ENCODE data around the gene PGAM5.

PGAM5 gene

DNA sequence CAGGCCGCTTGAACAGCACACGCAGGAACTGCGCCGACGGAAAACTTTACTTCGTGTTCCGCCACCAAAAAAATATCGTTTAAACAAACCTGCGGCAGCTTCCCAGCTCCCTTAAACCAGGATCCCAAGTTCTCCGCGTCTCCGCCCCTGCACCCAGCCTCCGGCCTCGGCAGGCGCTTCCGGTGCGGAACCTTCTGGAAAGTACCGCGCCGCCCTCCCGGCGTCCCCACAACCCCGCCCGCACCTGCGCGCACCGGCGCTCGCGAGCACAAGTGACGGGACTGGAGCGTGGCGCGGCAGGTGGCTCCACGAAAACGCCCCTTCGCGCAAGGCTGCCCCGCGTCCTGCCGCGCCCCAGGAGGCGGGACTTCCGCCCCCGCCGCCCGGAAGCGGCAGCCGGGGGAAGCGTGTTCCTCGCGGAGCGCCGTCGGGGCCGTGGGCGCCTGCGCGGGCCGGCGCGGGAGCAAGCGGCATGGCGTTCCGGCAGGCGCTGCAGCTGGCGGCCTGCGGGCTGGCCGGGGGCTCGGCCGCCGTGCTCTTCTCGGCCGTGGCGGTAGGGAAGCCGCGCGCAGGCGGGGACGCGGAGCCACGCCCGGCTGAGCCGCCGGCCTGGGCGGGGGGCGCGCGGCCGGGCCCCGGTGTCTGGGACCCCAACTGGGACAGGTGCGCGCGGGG is at the start of gene PGAM5:
Gene PGAM5, plus strand, starts transcription at position 438 of the 675 bp plus-strand sequence. Its CDS starts 35 bp downstream, at position 473.
- peak; percentile 96 for DNase-seq

DNA sequence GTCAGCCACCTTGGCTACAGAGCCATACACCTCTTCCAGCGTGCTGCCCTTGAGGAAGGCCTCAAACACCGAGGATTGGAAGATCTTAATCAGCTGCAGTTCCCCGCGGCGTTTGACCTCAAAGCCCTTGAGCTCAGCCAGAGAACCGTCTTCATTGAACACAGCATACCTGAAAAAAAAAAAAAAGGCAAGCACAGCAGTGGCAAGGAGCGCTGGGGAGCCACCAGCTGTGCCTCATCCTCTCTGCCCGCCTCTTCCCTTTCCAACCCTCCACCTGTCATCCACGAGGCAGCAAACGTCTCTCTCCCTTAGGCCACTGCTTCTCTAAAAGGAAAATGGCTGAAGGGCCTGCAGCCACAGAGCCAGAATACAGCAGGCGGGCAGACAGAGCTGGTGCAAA is 49.6 kb upstream of the PGAM5 start:
- DNase-seq, result no peak

DNA sequence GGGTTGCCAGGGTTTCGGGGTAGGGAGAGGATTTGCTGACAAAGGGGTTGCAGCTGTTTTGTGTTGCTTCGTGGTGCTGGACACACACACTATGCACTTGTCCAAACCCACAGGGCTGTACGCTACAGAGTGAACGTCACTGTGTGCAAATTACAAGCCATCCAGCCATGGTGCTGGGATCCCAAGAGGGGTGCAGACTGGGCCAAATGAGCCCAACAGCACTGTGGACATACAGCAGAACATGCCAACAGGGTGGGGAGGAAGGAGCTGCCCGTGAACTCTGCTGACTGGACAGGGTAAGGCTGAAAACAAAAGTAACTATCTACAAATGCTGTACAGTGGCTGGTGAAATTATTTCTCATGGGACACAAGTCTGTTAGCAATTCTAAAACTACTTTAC is 48.7 kb upstream of the PGAM5 start:
- no peak for DNase-seq

DNA sequence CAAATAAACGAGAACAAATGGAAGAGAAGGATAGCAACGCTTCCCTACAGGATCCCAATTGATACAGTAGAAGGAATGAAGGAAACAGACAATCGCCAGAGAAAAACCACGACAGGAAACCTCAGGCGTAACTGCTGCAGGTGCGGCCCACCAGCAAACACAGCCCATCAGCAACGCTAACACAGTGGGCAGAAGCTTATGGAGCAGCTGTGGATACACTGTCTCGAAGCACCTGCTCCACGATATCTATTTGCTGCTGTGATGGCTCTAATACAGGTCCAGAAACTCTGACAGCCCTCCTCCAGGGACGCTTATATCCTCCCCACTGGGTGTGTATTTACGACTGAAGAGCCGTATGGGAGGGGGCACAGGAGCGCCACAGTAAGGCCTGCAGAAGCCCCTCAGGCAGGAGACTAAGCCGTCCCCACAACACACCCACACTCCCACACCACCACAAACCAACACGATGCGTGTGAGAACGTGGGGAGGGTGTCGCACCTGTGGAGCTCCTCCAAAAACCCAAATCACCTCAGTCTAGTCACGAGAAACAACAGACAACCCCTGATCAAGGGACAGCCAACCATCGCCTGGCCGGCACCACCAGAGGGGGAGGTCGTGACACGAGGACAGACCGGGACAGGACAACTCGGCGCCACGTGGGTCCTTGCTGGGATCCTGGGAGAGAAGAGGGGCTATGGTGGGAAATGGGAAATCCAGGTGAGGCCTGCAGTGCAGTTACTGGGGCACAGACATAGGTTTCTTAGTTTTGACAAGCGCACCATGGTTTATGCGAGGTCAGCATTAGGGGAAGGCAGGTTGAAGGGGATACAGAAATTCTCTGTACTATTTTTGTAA is 47.5 kb upstream of the PGAM5 start:
- DNase-seq, result no peak

DNA sequence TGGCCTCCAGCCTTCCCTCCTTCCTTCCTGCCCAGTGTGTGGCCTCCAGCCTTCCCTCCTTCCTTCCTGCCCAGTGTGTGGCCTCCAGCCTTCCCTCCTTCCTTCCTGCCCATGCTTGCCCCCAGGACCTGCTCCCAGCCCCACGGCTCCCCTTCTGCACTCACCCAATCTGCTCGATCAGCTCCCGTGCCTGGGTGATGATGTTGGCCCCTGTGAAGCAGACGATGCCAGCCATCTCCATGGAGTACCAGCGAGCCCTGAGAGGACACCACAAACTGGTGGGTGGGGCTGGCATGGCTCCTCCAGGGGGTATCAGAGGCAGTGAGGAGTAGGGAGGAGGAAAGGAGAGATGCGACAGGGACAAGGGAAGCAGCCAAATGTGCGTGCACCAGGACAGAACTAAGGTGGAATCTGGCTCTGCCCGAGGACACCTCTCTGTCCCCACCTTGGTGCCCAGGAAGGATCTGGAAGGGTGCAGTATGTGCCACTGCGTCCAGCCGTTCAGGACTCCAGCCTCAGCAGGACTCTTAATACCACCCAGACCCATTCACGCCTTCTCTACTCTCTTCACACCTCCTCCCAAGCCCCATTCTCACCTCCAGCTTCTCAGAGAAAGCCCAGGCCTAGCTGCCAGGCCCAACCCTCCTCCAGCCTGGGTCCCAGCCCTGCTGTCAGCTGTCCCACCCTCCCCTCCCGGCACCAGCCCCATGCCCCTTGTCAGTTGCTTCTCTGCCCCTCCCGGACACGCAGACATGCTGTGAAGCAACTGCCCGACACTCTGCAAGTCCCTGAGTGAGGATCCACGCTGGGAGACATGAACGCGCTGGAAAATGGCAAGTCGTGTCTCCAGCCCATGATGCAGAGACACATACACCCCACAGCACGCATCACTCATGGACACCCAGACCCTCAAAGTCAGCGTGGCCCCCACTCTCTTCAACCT is 46.2 kb upstream of the PGAM5 start:
- no peak for DNase-seq

DNA sequence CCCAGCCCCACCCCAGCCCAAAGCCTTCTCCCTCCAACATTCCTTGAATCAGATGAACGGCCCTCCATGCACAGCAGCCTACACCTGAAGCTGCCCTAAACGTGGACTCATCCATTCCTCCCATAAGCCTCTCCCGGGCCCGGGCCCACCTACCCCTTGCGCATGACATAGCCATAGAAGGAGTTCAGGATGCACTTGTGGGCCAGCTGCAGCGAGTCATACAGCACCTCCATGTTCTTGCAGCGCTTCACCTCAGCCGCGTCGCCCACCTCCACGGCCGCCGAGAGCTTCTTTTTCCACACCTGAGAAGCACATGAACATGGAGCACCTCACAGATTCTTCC is 45.5 kb upstream of the PGAM5 start:
- DNase-seq, result no peak

DNA sequence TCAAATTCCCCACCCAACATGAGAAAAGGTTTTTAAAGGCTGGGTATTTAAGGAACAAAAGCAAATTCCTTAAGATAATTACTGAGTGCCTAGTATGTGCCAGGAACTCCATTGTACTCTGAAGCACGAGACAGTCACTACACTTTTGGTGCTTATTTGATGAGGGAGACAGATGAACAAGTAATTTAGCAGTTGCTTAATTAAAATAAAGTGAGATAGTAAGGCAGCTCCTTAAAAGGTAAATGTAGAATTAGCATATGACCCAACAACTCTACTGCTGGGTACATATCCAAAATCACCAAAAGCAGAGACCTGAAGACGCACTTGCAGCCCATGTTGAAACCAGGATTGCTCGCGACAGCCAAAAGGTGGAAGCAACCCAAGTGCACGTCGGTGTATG is 44.8 kb upstream of the PGAM5 start:
- DNase-seq, result no peak

DNA sequence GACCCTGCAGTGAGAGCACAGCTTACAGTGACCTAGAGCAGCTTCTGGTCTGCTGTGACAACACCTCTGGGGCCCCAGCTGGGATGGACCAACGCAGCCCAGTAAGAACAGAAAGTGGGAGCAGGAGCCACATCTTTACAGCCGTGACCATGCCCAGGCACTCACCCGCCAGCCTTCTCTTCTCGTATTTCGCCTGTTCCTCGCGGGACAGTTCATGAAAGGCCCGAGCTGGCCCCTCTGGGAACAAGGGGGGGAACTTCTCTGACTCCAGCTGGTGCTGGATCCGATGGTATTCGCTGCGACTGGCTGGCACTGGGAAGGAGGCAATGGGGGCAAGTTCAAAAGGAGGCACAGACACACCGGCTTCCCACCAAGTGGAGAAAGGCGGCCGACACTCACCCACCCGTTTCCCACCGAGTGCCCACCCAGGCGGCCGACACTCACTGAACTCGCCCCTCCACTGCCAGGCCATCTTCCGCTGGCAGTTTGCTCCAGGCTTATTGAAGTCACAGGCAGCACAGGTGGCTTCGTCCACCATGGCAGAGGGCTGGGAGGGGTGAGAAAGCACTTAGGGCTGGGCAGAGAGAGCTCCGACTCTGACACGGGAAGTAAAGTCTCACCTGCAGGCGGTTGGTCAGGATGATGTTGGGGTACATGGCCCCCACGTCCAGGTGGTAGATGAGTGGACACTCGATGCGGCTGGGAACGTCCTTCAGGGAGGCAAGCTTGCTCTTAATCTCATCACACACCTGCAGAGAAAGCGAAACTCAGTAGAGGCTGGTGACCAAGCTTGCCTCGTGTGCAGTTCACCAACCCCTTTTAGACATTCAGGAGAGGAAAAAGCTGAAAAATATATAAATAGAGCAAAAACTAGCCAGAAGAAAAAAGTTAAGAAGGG is 42.2 kb upstream of the PGAM5 start:
- no peak for DNase-seq

DNA sequence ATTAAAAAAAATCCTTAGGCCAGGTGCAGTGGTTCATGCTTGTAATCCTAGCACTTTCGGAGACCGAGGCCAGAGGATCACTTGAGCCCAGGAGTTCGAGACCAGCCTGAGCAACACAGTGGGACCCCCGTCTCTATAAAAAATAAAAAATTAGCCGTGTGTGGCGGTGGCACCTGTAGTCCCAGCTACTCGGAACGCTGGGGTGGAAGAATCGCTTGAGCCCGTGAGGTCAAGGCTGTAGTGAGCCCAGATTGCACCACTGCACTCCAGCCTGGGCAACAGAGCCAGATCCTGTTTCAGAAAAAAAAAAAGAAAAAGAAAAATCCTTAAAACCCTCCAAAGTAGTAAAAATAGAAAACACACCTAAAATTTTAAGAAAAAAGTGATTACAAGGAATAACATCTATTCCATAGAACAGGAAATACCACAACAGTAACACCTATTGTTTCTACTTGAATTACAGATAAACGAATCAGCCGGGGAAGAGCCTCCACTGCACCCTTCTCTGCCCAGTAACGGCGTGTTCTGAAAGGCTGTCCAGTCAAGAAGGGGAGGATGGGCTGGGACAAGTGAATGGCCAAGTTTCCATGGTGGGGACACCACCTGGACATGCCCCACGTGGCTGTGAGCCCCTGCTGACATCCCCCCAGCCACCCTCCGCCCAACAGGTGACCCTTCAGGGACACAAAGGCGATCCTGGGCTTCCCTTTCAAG is 41.3 kb upstream of the PGAM5 start:
- DNase-seq, result no peak

DNA sequence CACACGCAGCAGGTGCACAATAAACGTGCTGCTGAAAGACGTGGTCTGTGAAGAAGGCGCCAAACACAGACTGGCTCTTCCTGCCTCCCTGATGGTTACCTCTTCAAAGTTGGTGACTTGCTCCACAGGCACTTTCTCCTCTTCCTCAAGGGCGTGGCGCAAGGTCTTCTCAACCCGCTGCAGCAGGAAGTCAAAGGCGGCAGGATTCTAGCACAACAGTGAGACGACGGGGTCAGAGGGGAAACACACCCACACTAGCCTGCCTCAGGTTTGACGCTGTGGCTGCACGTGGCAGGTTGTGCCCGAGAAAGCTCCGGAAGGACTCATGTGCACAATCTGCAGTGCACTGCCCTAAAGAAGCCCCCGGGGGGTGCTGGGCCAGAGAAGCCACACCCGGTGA is 38.5 kb upstream of the PGAM5 start:
- DNase-seq, result no peak

DNA sequence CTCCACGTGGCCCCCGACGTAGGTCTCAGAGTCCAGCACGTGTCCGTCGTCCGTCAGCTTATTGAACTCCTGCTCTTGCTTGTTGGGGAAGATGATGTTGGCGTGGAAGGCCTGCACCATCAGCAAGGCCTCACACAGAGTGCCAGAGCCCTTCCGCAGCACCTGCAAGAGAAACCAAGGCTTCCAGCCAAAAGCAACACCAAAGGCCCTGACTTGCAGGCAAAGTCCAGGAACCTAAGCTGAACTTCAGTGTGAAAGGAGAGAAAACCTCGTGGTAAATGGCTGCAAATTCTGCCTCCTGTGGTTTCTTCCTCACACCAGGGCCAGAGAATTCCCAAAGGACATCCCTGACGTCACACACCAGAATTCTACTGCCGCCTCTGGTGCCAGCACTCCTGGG is 38.0 kb upstream of the PGAM5 start:
- no peak for DNase-seq

DNA sequence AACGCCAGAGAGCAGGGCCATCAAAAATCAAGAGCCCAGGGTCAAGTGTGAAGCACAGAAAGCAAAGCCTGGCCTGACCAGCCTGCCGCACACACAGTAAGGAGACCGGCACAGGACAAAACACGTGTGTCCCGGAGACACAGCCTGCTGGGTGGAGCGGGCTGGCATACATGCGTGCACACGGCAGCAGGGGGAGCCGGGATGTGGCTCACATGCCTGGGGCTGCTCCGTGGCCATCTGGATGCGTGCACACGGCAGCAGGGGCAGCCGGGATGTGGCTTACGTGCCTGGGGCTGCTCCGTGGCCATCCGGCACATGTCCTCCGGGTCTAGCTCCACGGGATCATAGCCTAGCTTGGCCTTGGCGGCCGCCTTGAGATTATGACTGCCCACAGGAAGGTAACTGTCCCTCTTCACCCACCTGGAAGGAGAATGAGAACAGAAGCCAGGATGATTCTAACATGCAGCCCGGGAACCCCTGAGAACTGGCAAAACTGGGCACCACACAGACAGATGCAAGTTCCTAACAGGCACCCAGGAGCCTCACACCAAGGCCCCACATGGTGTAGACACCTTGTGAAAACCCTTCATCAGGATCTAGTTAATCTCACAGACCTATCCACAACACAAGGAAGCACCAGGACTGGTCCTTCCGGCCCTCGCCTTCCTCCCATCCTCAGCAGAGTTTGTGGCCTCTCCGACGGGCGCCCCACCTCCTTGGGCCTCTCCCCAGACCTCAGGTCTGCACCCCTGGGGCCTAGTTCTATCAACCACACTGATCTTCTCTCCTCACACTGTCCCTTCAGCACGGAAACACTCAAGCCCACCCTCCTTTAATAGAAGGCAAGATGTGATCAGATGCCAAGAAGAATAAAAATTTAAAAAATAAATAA is 37.1 kb upstream of the PGAM5 start:
- no peak for DNase-seq

DNA sequence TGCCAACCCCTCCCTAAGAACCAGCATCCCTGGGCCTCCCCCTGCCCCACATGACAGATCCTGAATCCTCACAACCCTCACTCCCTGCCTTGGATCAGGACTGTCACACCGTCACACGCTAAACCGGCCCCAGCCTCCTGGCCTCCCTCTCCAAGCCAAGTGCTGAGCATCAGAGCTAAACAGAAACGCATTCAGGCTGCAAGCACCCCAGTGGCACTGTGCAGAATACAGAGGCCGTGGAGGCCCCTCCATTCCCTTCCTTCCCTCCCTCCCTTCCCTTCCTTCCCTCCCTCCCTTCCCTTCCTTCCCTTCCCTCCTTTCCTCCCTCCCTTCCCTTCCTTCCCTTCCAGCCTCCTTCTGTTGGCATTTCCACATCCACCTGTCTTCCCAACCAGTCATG is 36.1 kb upstream of the PGAM5 start:
- DNase-seq, result no peak

DNA sequence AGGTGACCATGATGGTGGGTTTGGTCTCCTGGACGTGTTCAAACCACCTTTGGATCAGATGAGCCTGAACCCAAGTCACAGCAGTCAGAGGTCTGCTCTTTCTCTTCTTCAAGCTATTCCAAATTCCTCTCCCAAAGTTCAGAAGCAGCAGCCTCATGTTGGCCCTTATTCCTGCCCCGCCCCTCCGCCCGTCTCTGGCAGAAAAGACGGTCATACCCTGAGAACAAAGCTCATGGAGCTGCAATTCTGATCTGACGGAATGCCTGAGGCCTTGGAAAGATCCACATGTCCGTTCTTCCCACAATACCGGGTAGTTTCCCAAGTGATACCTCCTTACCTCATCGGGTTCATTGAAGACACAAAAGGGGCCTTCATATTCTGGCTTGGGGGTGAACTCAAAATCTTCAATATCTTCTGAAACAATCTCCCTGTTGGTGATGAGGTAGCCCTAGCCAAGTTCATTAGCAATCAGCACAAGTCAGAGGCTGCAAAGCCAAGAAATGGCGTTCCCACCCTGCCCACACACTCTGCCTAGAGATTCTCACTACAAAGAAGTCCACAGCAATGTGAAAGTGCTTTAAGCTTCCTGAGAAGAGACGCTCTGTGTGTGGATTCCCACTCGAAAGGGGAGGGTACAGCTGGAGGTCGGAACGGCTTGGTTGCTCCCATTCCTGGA is 34.7 kb upstream of the PGAM5 start:
- DNase-seq, result no peak

DNA sequence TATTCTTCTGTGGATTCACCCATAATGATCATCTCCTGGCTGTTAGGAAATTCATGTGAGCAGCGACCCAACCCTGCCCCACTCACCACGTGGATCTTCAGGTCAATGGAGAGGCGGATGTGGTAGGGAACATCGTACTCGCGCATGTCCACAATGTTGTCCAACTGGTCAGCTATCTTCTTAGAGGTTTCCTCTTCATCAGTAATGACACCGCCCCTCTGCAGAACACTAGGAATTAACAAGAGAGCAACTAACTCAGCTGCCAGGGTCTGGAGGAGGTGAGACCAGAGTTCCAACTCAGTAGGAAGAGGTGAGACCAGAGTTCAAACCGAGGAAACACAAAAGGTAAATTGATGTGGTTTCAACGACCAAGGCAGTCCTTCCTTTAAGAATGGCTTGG is 33.1 kb upstream of the PGAM5 start:
- DNase-seq, result no peak

DNA sequence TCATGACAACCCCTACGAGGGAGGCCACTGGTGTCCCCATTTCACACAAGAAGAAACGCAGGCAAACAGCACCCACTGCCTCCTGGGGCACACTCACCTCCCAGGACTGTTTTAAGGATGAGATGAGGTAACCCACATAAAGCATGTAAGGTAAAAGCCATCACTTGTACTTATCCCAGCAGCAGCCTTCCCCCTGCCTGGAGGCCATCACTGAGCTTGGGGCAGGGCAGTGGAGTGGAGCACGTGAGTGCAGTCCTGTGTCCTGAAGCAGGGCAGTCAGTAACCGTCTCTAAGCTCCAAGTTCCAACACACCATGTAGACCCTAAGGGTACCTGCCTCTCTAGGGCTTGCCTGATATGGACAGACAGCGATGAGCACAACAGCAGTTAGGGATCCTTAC is 25.2 kb upstream of the PGAM5 start:
- DNase-seq, result no peak

DNA sequence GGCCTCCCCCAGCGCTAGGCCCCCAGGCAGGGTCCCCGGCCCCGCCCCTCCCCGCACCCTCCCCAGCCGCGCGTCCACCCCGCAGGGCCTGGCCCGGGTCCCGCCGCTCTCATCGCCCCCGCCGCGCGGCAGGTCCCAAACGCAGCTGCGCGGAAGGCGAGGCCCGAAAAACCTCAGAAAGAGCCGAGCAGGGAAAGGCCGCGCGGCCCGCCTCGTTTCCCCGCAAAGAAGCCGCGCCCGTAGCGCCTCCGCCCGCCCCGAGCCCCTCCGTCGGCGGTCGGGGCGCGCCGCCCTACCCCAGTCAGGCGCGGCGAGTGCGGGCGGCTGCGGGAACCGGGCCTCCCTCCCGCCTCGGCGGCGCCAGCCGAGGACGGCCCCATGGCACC is 23.8 kb upstream of the PGAM5 start:
- peak; percentile 20 for DNase-seq

DNA sequence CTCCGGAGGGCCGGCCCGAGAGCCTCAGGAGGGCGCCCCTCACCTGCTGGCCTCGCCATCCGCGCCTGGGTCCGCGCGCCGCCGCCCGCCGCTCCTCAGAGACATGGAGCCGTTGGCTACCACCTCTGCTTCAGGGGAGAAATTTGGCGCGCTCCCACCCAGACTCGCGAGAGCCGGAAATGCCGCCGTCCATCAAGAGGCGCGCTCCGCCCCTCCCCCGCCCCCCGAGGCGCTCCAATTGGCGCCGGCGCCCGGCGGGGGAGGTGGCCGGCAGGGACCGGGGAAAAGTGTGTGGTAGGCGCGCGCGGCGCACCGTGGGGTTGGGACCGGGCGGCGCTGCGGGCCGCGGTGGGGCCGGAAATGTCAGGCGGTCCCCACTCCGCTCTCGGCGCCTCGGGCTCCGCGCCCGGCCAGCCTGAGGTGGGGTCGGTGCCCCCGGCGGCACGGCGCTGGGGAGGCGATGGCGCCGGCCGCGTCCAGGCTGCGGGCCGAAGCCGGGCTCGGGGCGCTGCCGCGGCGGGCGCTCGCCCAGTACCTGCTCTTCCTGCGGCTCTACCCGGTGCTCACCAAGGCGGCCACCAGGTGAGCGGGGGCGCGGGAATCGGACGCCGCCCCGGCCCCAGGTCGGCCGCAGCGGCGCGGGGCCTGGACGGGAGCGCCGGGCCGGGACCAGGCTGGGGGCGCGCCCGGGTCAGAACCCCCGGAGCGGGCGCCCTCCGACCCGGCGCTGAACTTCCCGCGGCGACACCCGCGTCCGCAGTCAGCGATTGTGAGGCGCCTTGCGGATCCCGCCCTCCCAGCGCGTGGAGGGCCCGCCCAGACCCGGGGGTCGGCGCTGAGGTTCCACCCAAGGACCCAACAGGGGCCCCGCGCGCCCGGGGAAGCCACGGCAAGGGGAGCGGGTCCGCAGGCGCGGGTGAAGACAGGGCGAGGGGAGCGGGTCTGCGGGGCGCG is 23.2 kb upstream of the PGAM5 start, which contains the start of the genes POLE and PXMP2:
Gene POLE, minus strand, starts transcription at position 132 of the 954 bp plus-strand sequence. Its CDS starts 27 bp downstream, at position 105.
Gene PXMP2, plus strand, starts transcription at position 377 of the 954 bp plus-strand sequence. Its CDS starts 84 bp downstream, at position 461.
- DNase-seq, result peak; percentile 93

DNA sequence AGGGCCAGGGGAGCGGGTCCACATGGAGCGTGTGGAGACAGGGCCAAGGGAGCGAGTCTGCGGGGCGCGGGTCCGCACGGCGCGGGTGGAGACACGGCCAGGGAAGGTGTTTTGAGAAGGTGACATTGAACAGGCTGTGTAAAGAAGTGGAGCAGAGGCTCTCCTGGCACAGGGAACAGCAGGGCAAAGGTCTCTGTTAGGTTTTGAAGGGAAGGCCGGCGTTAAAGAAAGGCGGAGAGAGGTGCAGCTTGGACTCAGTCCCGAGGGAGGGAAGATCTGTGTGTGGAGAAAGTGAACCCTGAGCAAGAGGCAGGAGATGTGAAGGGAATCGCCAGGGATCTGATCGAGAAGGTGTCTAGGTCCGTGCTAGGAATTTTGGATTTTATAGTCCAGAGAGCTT is 21.4 kb upstream of the PGAM5 start:
- no peak for DNase-seq

Measured in CD4-positive, alpha-beta T cell treated with Interleukin-15 for 1 hour (primary cell).